Measurements from ENCODE around the gene PEX7. TPM values are rescaled to one million over a fixed set of nuclear protein-coding genes. Genes with fewer than 3 reads are reported as not detected.

The PEX7 gene
- total RNA-seq, 2 experiments from 2014 or later = 2.0 to 3.4 TPM

DNA sequence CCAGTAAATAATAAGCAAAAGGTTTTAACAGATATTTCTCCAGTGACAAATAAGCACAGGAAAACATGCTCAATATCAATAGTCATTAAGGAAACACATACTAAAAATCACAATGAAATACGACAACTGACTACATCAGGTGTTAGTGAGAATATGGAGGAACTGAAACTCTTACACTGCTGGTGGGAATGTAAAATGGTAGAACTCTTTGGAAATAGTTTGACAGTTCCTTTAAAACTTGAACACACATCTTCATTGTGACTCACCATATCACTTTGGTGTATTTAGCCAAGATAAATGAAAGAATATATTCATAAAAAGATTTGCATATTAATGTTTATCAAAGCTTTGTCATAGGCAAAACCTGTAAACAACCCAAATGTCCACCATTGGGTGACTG lies 18.8 kb upstream of the PEX7 start:
- Mint-ChIP-seq H3K4me3 (no peak overlapping the region), H3K9me3 (no peaks in the 10 kb centered on the region), H3K27me3 (no peaks in the 10 kb centered on the region), H3K36me3 (ENCODE audit: low read depth) (no peaks in the 10 kb centered on the region), H3K27ac (no peak overlapping the region), H3K4me1 (ENCODE audit: low read depth) (no peaks in the 10 kb centered on the region)
- TF ChIP-seq, protein P1, sequence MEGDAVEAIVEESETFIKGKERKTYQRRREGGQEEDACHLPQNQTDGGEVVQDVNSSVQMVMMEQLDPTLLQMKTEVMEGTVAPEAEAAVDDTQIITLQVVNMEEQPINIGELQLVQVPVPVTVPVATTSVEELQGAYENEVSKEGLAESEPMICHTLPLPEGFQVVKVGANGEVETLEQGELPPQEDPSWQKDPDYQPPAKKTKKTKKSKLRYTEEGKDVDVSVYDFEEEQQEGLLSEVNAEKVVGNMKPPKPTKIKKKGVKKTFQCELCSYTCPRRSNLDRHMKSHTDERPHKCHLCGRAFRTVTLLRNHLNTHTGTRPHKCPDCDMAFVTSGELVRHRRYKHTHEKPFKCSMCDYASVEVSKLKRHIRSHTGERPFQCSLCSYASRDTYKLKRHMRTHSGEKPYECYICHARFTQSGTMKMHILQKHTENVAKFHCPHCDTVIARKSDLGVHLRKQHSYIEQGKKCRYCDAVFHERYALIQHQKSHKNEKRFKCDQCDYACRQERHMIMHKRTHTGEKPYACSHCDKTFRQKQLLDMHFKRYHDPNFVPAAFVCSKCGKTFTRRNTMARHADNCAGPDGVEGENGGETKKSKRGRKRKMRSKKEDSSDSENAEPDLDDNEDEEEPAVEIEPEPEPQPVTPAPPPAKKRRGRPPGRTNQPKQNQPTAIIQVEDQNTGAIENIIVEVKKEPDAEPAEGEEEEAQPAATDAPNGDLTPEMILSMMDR (IDR thresholded peaks at IDR 0.05) = no peak
- H3K36me3 ChIP-seq (ENCODE audit: insufficient read depth, low read length) = no peaks in the 10 kb centered on the region
- no peak overlapping the region for H3K4me3 ChIP-seq (ENCODE audit: low read length)
- intact Hi-C loops (cut with DNase I, micrococcal nuclease) = no loop called here
- ChIA-PET POLR2A (interaction anchor here (0.6 kb wide), 1 partner anchor 1201 kb away, joined by 3 read pairs; no protein-coding TSS in a partner anchor), CTCF (interaction anchor here (1.1 kb wide), 1 partner anchor 20 kb away, joined by 3 read pairs; no protein-coding TSS in a partner anchor)
- DNase-seq = no peak
- no peaks in the 10 kb centered on the region for H3K4me1 ChIP-seq (ENCODE audit: insufficient read depth, low read length)
- H3K9me3 ChIP-seq (ENCODE audit: control insufficient read depth in 1 of 2, insufficient read depth in 1 of 2, low read length in 2 of 2) = no peaks in the 10 kb centered on the region
- H3K27me3 ChIP-seq (ENCODE audit: control insufficient read depth in 1 of 2, insufficient read depth in 2 of 2, low read length in 2 of 2) = no peaks in the 10 kb centered on the region
- ATAC-seq (ENCODE audit: poor library complexity) = no peak
- no peak overlapping the region for H3K27ac ChIP-seq (ENCODE audit: low read depth in 1 of 2, low read length in 2 of 2)

DNA sequence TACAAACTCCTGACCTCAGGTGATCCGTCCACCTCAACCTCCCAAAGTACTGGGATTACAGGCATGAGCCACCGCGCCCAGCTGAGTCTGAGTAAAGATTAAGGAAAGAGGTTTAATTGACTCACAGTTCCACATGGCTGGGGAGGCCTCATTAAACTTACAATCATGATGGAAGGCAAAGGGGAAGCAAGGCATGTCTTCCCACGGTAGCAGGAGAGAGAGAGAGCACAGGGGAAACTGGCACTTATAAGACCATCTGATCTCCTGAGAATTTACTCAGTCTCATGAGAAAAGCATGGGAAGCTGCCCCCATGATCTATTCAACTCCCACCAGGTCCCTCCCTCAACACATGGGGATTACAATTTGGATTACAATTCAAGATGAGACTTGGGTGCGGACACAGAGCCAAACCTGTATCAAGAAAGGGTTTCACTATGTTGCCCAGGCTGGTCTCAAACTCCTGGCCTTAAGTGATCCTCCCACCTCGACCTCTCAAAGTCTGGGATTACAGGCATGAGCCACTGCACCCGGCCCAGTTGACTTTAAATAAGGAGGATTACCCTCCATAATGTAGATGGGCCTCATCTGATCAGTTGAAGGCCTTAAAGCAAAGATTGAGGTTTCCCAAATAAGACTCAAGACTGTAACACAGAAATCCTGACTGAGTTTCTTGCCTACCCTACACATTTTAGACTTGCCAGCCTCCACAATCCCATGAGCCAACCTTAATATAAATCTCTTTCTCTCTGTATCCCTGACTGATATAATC lies 13.1 kb upstream of the PEX7 start:
- H3K27ac Mint-ChIP-seq = no peak overlapping the region
- Histone ChIP-seq H3K27me3 (ENCODE audit: control insufficient read depth in 1 of 2, insufficient read depth in 2 of 2, low read length in 2 of 2) (no peaks in the 10 kb centered on the region), H3K4me3 (ENCODE audit: low read length) (no peak overlapping the region), H3K27ac (ENCODE audit: low read depth in 1 of 2, low read length in 2 of 2) (no peak overlapping the region), H3K9me3 (ENCODE audit: control insufficient read depth in 1 of 2, insufficient read depth in 1 of 2, low read length in 2 of 2) (no peaks in the 10 kb centered on the region), H3K4me1 (ENCODE audit: insufficient read depth, low read length) (no peaks in the 10 kb centered on the region), H3K36me3 (ENCODE audit: insufficient read depth, low read length) (no peaks in the 10 kb centered on the region)
- no peaks in the 10 kb centered on the region for H3K27me3 Mint-ChIP-seq
- POLR2A ChIA-PET = no interaction called here
- DNase-seq (no peak), ATAC-seq (ENCODE audit: poor library complexity) (no peak)
- CTCF ChIA-PET = no interaction called here
- no peaks in the 10 kb centered on the region for H3K9me3 Mint-ChIP-seq
- no peak overlapping the region for H3K4me3 Mint-ChIP-seq
- no peaks in the 10 kb centered on the region for H3K36me3 Mint-ChIP-seq (ENCODE audit: low read depth)
- TF ChIP-seq, protein P1 (IDR thresholded peaks at IDR 0.05) = no peak
- no peaks in the 10 kb centered on the region for H3K4me1 Mint-ChIP-seq (ENCODE audit: low read depth)
- intact Hi-C loops (cut with DNase I, micrococcal nuclease) = no loop called here

DNA sequence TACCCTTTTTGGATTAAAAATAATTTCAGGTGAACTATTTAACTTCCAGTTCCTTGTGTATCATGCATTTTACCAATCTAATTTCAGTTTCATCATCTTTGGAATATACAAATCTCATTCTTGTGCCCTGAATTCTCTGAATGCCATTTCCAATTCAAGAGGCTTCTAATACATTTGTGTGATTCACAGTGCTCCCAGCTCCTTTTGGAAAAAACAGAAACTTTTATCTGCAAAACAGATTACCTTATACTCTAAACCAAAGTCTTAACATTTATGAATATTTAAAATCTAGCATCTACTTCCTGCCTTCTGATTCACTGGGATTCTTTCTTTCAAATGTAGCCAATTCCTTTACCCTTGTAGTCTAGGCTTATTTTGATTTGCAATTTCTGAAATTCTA lies 11.1 kb upstream of the PEX7 start:
- H3K27ac Mint-ChIP-seq = no peak overlapping the region
- CTCF ChIA-PET = no interaction called here
- no peaks in the 10 kb centered on the region for H3K27me3 Mint-ChIP-seq

More for the DNA sequence above, 11.1 kb upstream of the PEX7 start:
- DNase-seq = no peak
- H3K4me1 ChIP-seq (ENCODE audit: insufficient read depth, low read length) = no peaks in the 10 kb centered on the region
- no peak overlapping the region for H3K4me3 ChIP-seq (ENCODE audit: low read length)
- no peaks in the 10 kb centered on the region for H3K9me3 Mint-ChIP-seq
- POLR2A ChIA-PET = interaction anchor here (0.9 kb wide), 1 partner anchor 10 kb away, joined by 3 read pairs; no protein-coding TSS in a partner anchor
- no peaks in the 10 kb centered on the region for H3K9me3 ChIP-seq (ENCODE audit: control insufficient read depth in 1 of 2, insufficient read depth in 1 of 2, low read length in 2 of 2)
- intact Hi-C loops (cut with DNase I, micrococcal nuclease) = no loop called here
- no peaks in the 10 kb centered on the region for H3K27me3 ChIP-seq (ENCODE audit: control insufficient read depth in 1 of 2, insufficient read depth in 2 of 2, low read length in 2 of 2)
- TF ChIP-seq, protein P1 (IDR thresholded peaks at IDR 0.05) = no peak
- no peak overlapping the region for H3K4me3 Mint-ChIP-seq
- H3K27ac ChIP-seq (ENCODE audit: low read depth in 1 of 2, low read length in 2 of 2) = no peak overlapping the region
- no peaks in the 10 kb centered on the region for H3K36me3 ChIP-seq (ENCODE audit: insufficient read depth, low read length)
- no peaks in the 10 kb centered on the region for H3K4me1 Mint-ChIP-seq (ENCODE audit: low read depth)
- no peaks in the 10 kb centered on the region for H3K36me3 Mint-ChIP-seq (ENCODE audit: low read depth)
- no peak for ATAC-seq (ENCODE audit: poor library complexity)

Data from CD4-positive, alpha-beta T cell (primary cell).